GM12892 (cell line): ENCODE measurements around the gene WFIKKN2.

Experiments
- DNase-seq: peaks from one replicate; pipeline ENCODE4 v3.0.0; 2011; ENCODE audit not compliant: insufficient read length
- FAIRE-seq: peaks from 2 replicates; lab custom pipeline; 2011; peaks lifted over from hg19 to GRCh38; lab: Jason Lieb, UNC
- POLR2A ChIP-seq: IDR thresholded peaks from 2 replicates; pipeline ENCODE4 v1.6.1; 2011; ENCODE audit warnings: low read depth, low read length, control low read depth
- POLR2AphosphoS5 ChIP-seq: IDR thresholded peaks from 2 replicates; pipeline ENCODE4 v1.6.1; 2011; ENCODE audit warnings: low read depth, low read length, control low read depth
- TAF1 ChIP-seq: IDR thresholded peaks from 2 replicates; pipeline ENCODE4 v1.6.1; 2011; ENCODE audit warnings: low read depth, mild to moderate bottlenecking, control low read depth, low read length, borderline replicate concordance

WFIKKN2 gene

GRCh38 chr17:50864747-50865059 lies 29.3 kb downstream of the WFIKKN2 start:
- TF ChIP-seq TAF1 (no peak), POLR2A (no peak), POLR2AphosphoS5 (no peak)
- DNase-seq (no peak), FAIRE-seq (no peak)

- DNase-seq (no peak), FAIRE-seq (peak; percentile 84)
- no peak for TF ChIP-seq TAF1
- TF ChIP-seq POLR2AphosphoS5, result no peak
- TF ChIP-seq POLR2A, result no peak
Observed at GRCh38 chr17:50865060-50865867, 29.9 kb downstream of the WFIKKN2 start.

- DNase-seq (no peak), FAIRE-seq (no peak)
- TF ChIP-seq POLR2A (no peak), TAF1 (no peak), POLR2AphosphoS5 (no peak)
Observed at GRCh38 chr17:50865868-50866260, 30.5 kb downstream of the WFIKKN2 start.

- TF ChIP-seq POLR2AphosphoS5 (peak; percentile 99), POLR2A (peak; percentile 99), TAF1 (peak; percentile 98)
- DNase-seq (peak; percentile 85), FAIRE-seq (peak; percentile 92)
Observed at GRCh38 chr17:50866261-50866949, 31.0 kb downstream of the WFIKKN2 start, which contains the start of gene TOB1. TOB1 (minus strand) TSS chr17:50866354; CDS start chr17:50864017, 2,337 bp downstream.

GRCh38 chr17:50866950-50867362 lies 31.6 kb downstream of the WFIKKN2 start:
- no peak for FAIRE-seq
- TF ChIP-seq POLR2AphosphoS5, result peak; percentile 68; the same call in 1 of the 2 replicates
- no peak for TF ChIP-seq TAF1
- TF ChIP-seq POLR2A, result peak; percentile 58
- peak; percentile 19 for DNase-seq

GRCh38 chr17:50867363-50868139 lies 32.2 kb downstream of the WFIKKN2 start:
- DNase-seq, result peak; percentile 69
- 0 out of 2 replicates have a peak, but pooled peaks have one; percentile 24 for TF ChIP-seq TAF1
- TF ChIP-seq POLR2A, result peak; percentile 27; the same call in 1 of the 2 replicates
- TF ChIP-seq POLR2AphosphoS5, result no peak
- FAIRE-seq, result peak; percentile 91

- FAIRE-seq, result no peak
- no peak for DNase-seq
- TF ChIP-seq TAF1 (no peak), POLR2AphosphoS5 (no peak), POLR2A (no peak)
Observed at GRCh38 chr17:50868140-50868438, 32.7 kb downstream of the WFIKKN2 start.

GRCh38 chr17:50868602-50869001 lies 33.2 kb downstream of the WFIKKN2 start:
- DNase-seq (no peak), FAIRE-seq (no peak)
- TF ChIP-seq POLR2AphosphoS5, result no peak
- no peak for TF ChIP-seq POLR2A
- no peak for TF ChIP-seq TAF1

- no peak for TF ChIP-seq POLR2A
- TF ChIP-seq POLR2AphosphoS5, result no peak
- no peak for TF ChIP-seq TAF1
- no peak for DNase-seq
- no peak for FAIRE-seq
Observed at GRCh38 chr17:50871364-50871763, 36.0 kb downstream of the WFIKKN2 start.

- no peak for FAIRE-seq
Observed at GRCh38 chr17:50871898-50872297, 36.5 kb downstream of the WFIKKN2 start.

GRCh38 chr17:50872710-50873424 lies 37.5 kb downstream of the WFIKKN2 start:
- FAIRE-seq, result no peak
- TF ChIP-seq POLR2A (no peak), TAF1 (no peak), POLR2AphosphoS5 (no peak)
- DNase-seq, result no peak

More at GRCh38 chr17:50871898-50872297, 36.5 kb downstream of the WFIKKN2 start:
- TF ChIP-seq POLR2A (no peak), TAF1 (no peak), POLR2AphosphoS5 (no peak)
- DNase-seq, result no peak
